Gastrocnemius medialis (tissue), 4 donors: ENCODE results near the gene SCN4B.

Experiments
- POLR2A ChIP-seq, 2 donors: fragments of 450-650 bp; IDR thresholded peaks; one replicate each; pipeline ENCODE4 v1.6.1; 2017; ENCODE audit warnings: antibody characterized with exemption in 2 of 2, mild to moderate bottlenecking in 2 of 2, moderate library complexity in 2 of 2
- TF ChIP-seq, protein P1 (sequence below), 5 experiments: fragments of 450-650 bp in 3 of 5; fragments of 200-600 bp in 2 of 5; sonication (generic) in 2 of 5; IDR thresholded peaks in 4 of 5; conservative IDR thresholded peaks in 1 of 5; 1 replicate in 4 of 5; 2 replicates in 1 of 5; pipeline ENCODE4 v1.5.1; 2016 to 2019; ENCODE audit warnings: antibody characterized with exemption in 5 of 5, mild to moderate bottlenecking in 3 of 5, moderate library complexity in 3 of 5

DNA sequence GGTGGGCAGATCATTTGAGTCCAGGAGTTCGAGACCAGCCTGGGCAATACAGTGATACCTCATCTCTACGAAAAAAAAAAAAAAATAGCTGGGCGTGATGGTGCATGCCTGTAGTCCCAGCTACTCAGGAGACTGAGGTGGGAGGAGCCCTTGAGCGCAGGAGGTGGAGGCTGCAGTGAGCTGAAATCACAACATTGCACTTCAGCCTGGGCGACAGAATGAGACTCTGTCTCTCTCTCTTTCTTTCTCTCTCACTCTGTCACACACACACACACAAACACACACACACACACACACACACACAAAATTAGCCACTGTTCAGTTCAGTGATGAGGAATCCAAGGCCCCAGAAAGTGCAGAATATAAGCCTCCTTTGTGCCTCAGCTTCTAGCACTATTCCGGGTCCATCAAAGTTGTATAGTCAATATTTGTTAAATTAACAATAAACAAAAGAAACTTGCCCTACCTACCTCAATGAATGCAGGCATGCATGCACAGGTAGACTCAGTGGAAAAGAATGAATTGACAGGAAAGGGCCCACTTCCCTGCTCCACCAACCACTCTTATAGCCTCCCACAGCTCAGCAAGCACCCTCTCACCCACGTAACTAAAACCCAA, 62.0 kb downstream of the SCN4B start:
- no peak for TF ChIP-seq POLR2A (IDR thresholded peaks at IDR 0.05)
- TF ChIP-seq, protein P1, sequence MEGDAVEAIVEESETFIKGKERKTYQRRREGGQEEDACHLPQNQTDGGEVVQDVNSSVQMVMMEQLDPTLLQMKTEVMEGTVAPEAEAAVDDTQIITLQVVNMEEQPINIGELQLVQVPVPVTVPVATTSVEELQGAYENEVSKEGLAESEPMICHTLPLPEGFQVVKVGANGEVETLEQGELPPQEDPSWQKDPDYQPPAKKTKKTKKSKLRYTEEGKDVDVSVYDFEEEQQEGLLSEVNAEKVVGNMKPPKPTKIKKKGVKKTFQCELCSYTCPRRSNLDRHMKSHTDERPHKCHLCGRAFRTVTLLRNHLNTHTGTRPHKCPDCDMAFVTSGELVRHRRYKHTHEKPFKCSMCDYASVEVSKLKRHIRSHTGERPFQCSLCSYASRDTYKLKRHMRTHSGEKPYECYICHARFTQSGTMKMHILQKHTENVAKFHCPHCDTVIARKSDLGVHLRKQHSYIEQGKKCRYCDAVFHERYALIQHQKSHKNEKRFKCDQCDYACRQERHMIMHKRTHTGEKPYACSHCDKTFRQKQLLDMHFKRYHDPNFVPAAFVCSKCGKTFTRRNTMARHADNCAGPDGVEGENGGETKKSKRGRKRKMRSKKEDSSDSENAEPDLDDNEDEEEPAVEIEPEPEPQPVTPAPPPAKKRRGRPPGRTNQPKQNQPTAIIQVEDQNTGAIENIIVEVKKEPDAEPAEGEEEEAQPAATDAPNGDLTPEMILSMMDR (IDR thresholded peaks at IDR 0.05 in 4 of 5, conservative IDR thresholded peaks at IDR 0.05 in 1 of 5), result no peak
